Measurements from ENCODE around the gene NUDT16L1. TPM values are rescaled to one million over a fixed set of nuclear protein-coding genes. Genes with fewer than 3 reads are reported as not detected.
A peak's percentile ranks its signal among the peaks of the same experiment; 100 is the strongest.

The NUDT16L1 gene
- total and polyA plus RNA-seq, 9 of the 15 experiments (the other 6 are each of a cell fraction or from before 2014, with no cell fraction given): 1.4 to 37.6 (median 13.7) TPM

DNA sequence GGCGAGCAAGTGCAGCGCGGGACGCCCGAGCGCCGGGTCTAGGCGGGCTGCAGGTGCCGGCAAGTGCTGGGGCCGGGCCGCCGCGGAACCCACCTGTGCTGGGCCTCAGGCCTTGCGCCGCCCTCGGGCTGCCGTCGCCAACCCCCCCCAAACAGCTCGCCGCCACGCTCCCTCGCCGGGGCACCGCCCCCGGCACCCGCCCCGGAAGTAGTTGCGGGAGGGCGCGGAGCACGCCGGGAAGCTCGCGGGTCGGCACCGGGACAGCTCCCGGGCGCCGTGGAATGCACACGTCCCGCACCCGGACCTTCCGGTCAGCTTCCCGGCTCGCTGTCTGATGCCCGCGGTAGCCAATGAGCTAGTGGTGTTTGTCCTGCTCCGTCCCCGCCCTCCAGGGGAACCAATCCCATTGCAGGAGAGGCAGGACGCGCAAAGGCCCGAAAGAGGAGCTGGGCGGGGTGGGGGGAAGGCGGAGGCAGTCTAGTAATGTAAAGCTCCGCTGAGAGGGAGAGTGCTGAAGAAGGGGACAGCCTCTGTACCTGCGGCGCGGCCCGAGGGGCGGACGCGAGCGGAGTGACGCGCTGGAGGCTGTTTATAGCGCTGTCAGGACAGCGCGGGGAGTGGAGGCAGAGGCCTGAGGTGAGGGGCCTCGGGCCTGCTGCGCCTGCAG lies 40.8 kb downstream of the NUDT16L1 start, which contains the start of the genes ANKS3 and DNAAF8 (continued):
- TF ChIP-seq, protein P1, sequence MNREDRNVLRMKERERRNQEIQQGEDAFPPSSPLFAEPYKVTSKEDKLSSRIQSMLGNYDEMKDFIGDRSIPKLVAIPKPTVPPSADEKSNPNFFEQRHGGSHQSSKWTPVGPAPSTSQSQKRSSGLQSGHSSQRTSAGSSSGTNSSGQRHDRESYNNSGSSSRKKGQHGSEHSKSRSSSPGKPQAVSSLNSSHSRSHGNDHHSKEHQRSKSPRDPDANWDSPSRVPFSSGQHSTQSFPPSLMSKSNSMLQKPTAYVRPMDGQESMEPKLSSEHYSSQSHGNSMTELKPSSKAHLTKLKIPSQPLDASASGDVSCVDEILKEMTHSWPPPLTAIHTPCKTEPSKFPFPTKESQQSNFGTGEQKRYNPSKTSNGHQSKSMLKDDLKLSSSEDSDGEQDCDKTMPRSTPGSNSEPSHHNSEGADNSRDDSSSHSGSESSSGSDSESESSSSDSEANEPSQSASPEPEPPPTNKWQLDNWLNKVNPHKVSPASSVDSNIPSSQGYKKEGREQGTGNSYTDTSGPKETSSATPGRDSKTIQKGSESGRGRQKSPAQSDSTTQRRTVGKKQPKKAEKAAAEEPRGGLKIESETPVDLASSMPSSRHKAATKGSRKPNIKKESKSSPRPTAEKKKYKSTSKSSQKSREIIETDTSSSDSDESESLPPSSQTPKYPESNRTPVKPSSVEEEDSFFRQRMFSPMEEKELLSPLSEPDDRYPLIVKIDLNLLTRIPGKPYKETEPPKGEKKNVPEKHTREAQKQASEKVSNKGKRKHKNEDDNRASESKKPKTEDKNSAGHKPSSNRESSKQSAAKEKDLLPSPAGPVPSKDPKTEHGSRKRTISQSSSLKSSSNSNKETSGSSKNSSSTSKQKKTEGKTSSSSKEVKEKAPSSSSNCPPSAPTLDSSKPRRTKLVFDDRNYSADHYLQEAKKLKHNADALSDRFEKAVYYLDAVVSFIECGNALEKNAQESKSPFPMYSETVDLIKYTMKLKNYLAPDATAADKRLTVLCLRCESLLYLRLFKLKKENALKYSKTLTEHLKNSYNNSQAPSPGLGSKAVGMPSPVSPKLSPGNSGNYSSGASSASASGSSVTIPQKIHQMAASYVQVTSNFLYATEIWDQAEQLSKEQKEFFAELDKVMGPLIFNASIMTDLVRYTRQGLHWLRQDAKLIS (CRISPR knock-in tag; IDR thresholded peaks at IDR 0.05): peak; percentile 61; the same call in 1 of the 2 replicates
- TF ChIP-seq ATF1 (CRISPR knock-in tag; IDR thresholded peaks at IDR 0.05): no peak
- TF ChIP-seq ATF1 (tag; IDR thresholded peaks at IDR 0.05): peak; percentile 85
- TF ChIP-seq NONO (IDR thresholded peaks at IDR 0.05; ENCODE audit: low read depth in 2 of 2, low read length in 1 of 2): no peak
- no peak for TF ChIP-seq SIRT6 (IDR thresholded peaks at IDR 0.05; ENCODE audit: low read depth, low read length)
- TF ChIP-seq, protein P2, sequence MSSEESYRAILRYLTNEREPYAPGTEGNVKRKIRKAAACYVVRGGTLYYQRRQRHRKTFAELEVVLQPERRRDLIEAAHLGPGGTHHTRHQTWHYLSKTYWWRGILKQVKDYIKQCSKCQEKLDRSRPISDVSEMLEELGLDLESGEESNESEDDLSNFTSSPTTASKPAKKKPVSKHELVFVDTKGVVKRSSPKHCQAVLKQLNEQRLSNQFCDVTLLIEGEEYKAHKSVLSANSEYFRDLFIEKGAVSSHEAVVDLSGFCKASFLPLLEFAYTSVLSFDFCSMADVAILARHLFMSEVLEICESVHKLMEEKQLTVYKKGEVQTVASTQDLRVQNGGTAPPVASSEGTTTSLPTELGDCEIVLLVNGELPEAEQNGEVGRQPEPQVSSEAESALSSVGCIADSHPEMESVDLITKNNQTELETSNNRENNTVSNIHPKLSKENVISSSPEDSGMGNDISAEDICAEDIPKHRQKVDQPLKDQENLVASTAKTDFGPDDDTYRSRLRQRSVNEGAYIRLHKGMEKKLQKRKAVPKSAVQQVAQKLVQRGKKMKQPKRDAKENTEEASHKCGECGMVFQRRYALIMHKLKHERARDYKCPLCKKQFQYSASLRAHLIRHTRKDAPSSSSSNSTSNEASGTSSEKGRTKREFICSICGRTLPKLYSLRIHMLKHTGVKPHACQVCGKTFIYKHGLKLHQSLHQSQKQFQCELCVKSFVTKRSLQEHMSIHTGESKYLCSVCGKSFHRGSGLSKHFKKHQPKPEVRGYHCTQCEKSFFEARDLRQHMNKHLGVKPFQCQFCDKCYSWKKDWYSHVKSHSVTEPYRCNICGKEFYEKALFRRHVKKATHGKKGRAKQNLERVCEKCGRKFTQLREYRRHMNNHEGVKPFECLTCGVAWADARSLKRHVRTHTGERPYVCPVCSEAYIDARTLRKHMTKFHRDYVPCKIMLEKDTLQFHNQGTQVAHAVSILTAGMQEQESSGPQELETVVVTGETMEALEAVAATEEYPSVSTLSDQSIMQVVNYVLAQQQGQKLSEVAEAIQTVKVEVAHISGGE (CRISPR knock-in tag; IDR thresholded peaks at IDR 0.05): peak; percentile 83 to 94 (median 86); a peak in 5 of 6 replicates
- TF ChIP-seq, protein P3, sequence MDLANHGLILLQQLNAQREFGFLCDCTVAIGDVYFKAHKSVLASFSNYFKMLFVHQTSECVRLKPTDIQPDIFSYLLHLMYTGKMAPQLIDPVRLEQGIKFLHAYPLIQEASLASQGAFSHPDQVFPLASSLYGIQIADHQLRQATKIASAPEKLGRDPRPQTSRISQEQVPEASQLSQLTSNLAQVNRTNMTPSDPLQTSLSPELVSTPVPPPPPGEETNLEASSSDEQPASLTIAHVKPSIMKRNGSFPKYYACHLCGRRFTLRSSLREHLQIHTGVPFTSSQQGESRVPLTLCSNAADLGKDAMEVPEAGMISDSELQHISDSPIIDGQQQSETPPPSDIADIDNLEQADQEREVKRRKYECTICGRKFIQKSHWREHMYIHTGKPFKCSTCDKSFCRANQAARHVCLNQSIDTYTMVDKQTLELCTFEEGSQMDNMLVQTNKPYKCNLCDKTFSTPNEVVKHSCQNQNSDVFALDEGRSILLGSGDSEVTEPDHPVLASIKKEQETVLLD (IDR thresholded peaks at IDR 0.05): no peak
- no peak for TF ChIP-seq CBX5 (IDR thresholded peaks at IDR 0.05; ENCODE audit: borderline replicate concordance, low read depth)
- no peak; the same call in 1 of the 2 replicates for TF ChIP-seq ZKSCAN1 (IDR thresholded peaks at IDR 0.05; ENCODE audit: low read depth, low read length)
- TF ChIP-seq, protein P4, sequence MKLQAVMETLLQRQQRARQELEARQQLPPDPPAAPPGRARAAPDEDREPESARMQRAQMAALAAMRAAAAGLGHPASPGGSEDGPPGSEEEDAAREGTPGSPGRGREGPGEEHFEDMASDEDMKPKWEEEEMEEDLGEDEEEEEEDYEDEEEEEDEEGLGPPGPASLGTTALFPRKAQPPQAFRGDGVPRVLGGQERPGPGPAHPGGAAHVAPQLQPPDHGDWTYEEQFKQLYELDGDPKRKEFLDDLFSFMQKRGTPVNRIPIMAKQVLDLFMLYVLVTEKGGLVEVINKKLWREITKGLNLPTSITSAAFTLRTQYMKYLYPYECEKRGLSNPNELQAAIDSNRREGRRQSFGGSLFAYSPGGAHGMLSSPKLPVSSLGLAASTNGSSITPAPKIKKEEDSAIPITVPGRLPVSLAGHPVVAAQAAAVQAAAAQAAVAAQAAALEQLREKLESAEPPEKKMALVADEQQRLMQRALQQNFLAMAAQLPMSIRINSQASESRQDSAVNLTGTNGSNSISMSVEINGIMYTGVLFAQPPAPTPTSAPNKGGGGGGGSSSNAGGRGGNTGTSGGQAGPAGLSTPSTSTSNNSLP (IDR thresholded peaks at IDR 0.05; ENCODE audit: borderline replicate concordance, low read depth, low read length): no peak
- TF ChIP-seq EWSR1 (IDR thresholded peaks at IDR 0.05; ENCODE audit: borderline replicate concordance, low read depth, partially characterized antibody): no peak
- TF ChIP-seq ZBTB17 (CRISPR knock-in tag; IDR thresholded peaks at IDR 0.05): 0 out of 2 replicates have a peak, but pooled peaks have one; percentile 11
- TF ChIP-seq EP300 (IDR thresholded peaks at IDR 0.05; ENCODE audit: low read length): no peak
- no peak for TF ChIP-seq ZNF76 (CRISPR knock-in tag; IDR thresholded peaks at IDR 0.05; ENCODE audit: borderline replicate concordance)
- no peak for TF ChIP-seq ZNF445 (CRISPR knock-in tag; IDR thresholded peaks at IDR 0.05; ENCODE audit: low read depth)
